ENCODE data around the gene TSFM. TPM values are rescaled to one million over a fixed set of nuclear protein-coding genes. Genes with fewer than 3 reads are reported as not detected.

TSFM gene
- total RNA-seq, 4 donors from 2014 or later, result 9.4 to 21.2 (median 13.7) TPM

DNA sequence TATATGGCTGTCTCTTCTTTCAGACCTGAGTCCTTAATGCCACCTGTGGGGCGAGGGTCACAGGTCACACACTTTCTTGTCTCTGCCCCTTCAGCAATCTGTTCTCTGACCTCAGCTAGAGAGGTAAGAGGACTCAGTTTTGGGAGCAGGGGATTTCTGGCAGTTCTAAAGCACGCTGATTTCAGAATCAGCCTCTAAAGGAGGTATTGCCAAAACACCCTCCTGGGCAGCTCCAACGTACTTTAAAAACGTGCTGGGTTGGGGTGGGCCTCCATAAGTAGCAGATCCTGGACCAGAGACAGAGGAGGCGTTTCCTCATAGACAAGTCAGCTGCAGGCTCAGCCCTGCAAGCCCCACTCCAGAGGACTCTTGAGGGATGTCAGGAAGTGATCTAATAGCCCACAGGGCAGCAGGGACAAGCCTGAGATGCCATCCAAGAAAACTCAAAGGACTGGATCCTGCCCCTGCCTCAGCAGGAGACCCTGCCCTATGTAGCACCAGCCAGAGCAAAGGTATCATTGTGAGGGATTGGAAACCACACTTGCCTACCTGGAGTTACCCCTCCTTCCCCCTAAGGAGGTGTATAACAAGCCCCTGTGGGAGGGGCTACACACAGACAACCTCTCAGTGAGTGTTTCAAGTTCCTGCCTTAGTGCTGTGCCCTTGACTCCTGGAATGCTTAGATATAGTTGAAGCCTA, 55.4 kb downstream of the TSFM start:
- Histone ChIP-seq H3K9me3 (no peaks in the 10 kb centered on the region), H3K4me3 (peak overlapping the region in 1 of 4 donors; percentile 6), H3K27ac (peak overlapping the region; percentile 25 to 71 (median 50)), H3K36me3 (peaks cover 0 to 3% (median 0%) of the 10 kb centered on the region in 3 donors), H3K4me1 (peaks cover 22 to 100% (median 79%) of the 10 kb centered on the region in 4 donors), H3K27me3 (no peaks in the 10 kb centered on the region)
- TF ChIP-seq, protein P1, sequence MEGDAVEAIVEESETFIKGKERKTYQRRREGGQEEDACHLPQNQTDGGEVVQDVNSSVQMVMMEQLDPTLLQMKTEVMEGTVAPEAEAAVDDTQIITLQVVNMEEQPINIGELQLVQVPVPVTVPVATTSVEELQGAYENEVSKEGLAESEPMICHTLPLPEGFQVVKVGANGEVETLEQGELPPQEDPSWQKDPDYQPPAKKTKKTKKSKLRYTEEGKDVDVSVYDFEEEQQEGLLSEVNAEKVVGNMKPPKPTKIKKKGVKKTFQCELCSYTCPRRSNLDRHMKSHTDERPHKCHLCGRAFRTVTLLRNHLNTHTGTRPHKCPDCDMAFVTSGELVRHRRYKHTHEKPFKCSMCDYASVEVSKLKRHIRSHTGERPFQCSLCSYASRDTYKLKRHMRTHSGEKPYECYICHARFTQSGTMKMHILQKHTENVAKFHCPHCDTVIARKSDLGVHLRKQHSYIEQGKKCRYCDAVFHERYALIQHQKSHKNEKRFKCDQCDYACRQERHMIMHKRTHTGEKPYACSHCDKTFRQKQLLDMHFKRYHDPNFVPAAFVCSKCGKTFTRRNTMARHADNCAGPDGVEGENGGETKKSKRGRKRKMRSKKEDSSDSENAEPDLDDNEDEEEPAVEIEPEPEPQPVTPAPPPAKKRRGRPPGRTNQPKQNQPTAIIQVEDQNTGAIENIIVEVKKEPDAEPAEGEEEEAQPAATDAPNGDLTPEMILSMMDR (IDR thresholded peaks at IDR 0.05), result no peak
- TF ChIP-seq POLR2A (IDR thresholded peaks at IDR 0.05), result no peak
- DNase-seq, result no peak

DNA sequence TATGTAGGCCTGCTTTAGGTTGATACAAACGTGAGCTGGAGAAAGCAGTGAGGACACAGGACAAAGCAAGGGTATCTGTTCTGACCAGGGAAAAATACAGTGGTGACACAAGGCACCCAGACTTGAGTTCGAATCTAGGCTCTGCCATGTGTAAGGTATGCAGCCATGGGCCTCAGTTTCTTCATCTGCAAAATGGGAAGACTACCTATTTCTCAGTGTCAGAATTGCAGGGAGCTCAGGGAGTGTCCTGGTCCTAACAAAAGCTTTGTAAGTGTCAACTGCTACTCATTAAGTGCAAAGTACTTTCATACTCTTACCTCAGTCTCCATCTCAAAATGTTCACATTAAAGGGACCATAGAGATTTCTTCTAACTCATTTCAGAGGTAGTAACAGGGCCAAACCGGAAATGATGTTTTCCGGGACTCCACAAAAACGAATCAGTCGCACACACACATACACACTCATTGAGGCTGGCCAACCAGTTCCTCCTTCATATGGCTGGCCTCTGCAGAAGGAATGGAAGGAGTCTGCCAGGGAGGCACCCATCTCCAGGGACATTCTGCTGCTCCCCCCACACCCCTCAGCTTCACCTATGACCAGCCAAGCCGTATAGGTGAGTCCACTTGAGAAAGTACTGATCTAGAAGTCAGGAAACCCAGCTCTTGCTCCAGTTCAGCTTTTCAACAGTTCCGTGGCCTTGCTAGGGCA, 56.2 kb downstream of the TSFM start:
- DNase-seq, result peak in 1 of 3 donors; percentile 27

GRCh38 chr12:57839996-57840395, 57.4 kb downstream of the TSFM start:
- Histone ChIP-seq H3K27ac (peak overlapping the region in 3 of 4 donors; percentile 1 to 57 (median 42)), H3K4me1 (peaks cover 22 to 95% (median 70%) of the 10 kb centered on the region in 4 donors), H3K36me3 (peaks cover 0 to 3% (median 0%) of the 10 kb centered on the region in 3 donors), H3K27me3 (no peaks in the 10 kb centered on the region), H3K9me3 (no peaks in the 10 kb centered on the region), H3K4me3 (peak overlapping the region in 1 of 4 donors; percentile 7)
- TF ChIP-seq, protein P1 (IDR thresholded peaks at IDR 0.05), result no peak
- TF ChIP-seq POLR2A (IDR thresholded peaks at IDR 0.05), result no peak
- DNase-seq, result no peak

More for the DNA sequence above, 56.2 kb downstream of the TSFM start:
- no peaks in the 10 kb centered on the region for H3K27me3 ChIP-seq
- H3K4me1 ChIP-seq, result peaks cover 22 to 100% (median 78%) of the 10 kb centered on the region in 4 donors
- H3K27ac ChIP-seq, result peak overlapping the region; percentile 25 to 71 (median 50)
- peak overlapping the region in 1 of 4 donors; percentile 9 for H3K4me3 ChIP-seq
- TF ChIP-seq, protein P1 (IDR thresholded peaks at IDR 0.05), result no peak
- peaks cover 0 to 3% (median 0%) of the 10 kb centered on the region in 3 donors for H3K36me3 ChIP-seq
- no peaks in the 10 kb centered on the region for H3K9me3 ChIP-seq

DNA sequence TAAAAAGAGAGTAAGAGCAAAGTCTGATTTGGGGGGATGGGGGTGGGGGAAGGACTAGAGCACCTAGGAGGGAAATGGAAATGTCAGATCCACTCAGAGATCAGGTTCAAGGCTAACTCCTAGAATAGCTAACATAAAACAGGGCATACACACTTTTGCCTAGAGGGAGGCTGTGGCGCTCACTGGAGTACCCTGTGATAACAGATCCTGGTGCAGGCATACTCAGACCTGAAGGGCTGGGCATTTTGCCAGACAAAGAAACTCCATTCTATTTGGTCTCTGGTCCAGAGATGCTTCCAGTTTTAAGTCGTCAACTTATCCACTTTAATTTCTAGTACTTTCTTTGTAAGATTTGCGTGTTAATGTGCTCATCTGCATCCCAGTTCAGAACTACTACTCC, 58.1 kb downstream of the TSFM start:
- TF ChIP-seq POLR2A (IDR thresholded peaks at IDR 0.05), result no peak
- TF ChIP-seq, protein P1 (IDR thresholded peaks at IDR 0.05), result no peak
- no peaks in the 10 kb centered on the region for H3K27me3 ChIP-seq
- H3K27ac ChIP-seq, result peak overlapping the region in 1 of 4 donors; percentile 3
- peak overlapping the region in 1 of 4 donors; percentile 7 for H3K4me3 ChIP-seq
- H3K4me1 ChIP-seq, result peaks cover 22 to 87% (median 63%) of the 10 kb centered on the region in 4 donors
- no peak for DNase-seq
- H3K36me3 ChIP-seq, result peaks cover 0 to 3% (median 0%) of the 10 kb centered on the region in 3 donors
- no peaks in the 10 kb centered on the region for H3K9me3 ChIP-seq

DNA sequence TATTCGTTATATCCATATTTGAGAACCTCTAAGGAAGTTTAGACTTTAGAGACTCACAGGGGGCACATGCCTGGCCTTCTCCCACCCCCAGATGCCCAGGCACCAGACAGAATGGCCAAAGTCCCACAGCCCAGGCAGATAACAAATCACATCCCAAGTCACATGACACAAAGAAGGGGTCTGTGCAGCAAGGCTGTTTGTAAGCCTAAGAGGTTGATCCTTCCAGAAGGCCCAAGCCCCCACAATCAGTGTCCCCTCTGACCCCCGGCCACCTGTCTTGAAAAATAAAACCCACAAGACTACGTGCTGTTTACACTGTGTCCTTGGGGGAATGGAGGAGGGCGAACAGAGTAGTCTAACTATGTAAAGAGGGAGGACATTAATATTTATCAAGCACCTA, 58.9 kb downstream of the TSFM start:
- DNase-seq, result no peak

More for the DNA sequence above, 58.9 kb downstream of the TSFM start:
- peaks cover 0 to 3% (median 0%) of the 10 kb centered on the region in 3 donors for H3K36me3 ChIP-seq
- peak overlapping the region in 2 of 4 donors; percentile 3 to 28 for H3K27ac ChIP-seq
- no peaks in the 10 kb centered on the region for H3K27me3 ChIP-seq
- no peaks in the 10 kb centered on the region for H3K9me3 ChIP-seq
- H3K4me3 ChIP-seq, result peak overlapping the region in 1 of 4 donors; percentile 99
- H3K4me1 ChIP-seq, result peaks cover 22 to 80% (median 56%) of the 10 kb centered on the region in 4 donors
- TF ChIP-seq POLR2A (IDR thresholded peaks at IDR 0.05), result no peak
- TF ChIP-seq, protein P1 (IDR thresholded peaks at IDR 0.05), result no peak
